Caco-2 (cell line): ENCODE data around the gene TTC6. TPM values are rescaled to one million over a fixed set of nuclear protein-coding genes. Genes with fewer than 3 reads are reported as not detected.

Experiments
- BruUV-seq: library from RNA; stranded (reverse); fragments of 400-500 nt; replicated peaks from 2 replicates; lab custom pipeline; 2021; lab: Mats Ljungman, UMichigan
- CTCF ChIA-PET: fragments of 300-600 bp; sonication (Branson Sonifier 250); formaldehyde crosslinking; loops from one replicate; lab custom pipeline; 2022; ENCODE audit warnings: antibody characterized with exemption; lab: Charles Lee
- POLR2A ChIA-PET: fragments of 300-600 bp; sonication (Branson Sonifier 250); formaldehyde crosslinking; loops from one replicate; lab custom pipeline; 2022; ENCODE audit warnings: antibody characterized with exemption; lab: Charles Lee
- DNase-seq, 2 experiments: peaks; one replicate each; pipeline versions ENCODE4 v3.0.0 to v3.0.0-alpha.2; 2020 to 2022
- H3K27me3 ChIP-seq: replicated peaks from 2 replicates; pipeline ENCODE4 v1.6.0; 2011; ENCODE audit warnings: low read length; ENCODE audit not compliant: control insufficient read depth, insufficient read depth
- H3K36me3 ChIP-seq: 2 replicates; pipeline ENCODE4 v1.5.1; 2011; ENCODE audit warnings: low read length; ENCODE audit not compliant: control insufficient read depth, insufficient read depth
- H3K4me1 ChIP-seq: fragments of 250-450 bp; sonication (Bioruptor Pico); 2 replicates; pipeline ENCODE4 v1.5.1; 2020; ENCODE audit warnings: mild to moderate bottlenecking
- H3K4me3 ChIP-seq: 2 replicates; pipeline ENCODE4 v1.5.1; 2011; ENCODE audit warnings: low read depth, mild to moderate bottlenecking, control low read depth, low read length
- H3K9me3 ChIP-seq: fragments of 250-450 bp; sonication (Bioruptor Pico); 2 replicates; pipeline ENCODE4 v1.5.1; 2020; ENCODE audit warnings: mild to moderate bottlenecking, moderate library complexity
- H3K27ac Mint-ChIP-seq: one replicate; pipeline ENCODE4 v1.8.0; 2022; ENCODE audit warnings: mixed read lengths; ENCODE audit not compliant: unreplicated experiment
- H3K27me3 Mint-ChIP-seq: one replicate; pipeline ENCODE4 v1.8.0; 2022; ENCODE audit warnings: mixed read lengths; ENCODE audit not compliant: insufficient read depth, unreplicated experiment
- H3K36me3 Mint-ChIP-seq: one replicate; pipeline ENCODE4 v1.8.0; 2022; ENCODE audit warnings: mild to moderate bottlenecking, mixed read lengths; ENCODE audit not compliant: insufficient read depth, unreplicated experiment
- H3K4me1 Mint-ChIP-seq: one replicate; pipeline ENCODE4 v1.8.0; 2022; ENCODE audit warnings: low read depth, mixed read lengths; ENCODE audit not compliant: unreplicated experiment
- H3K4me3 Mint-ChIP-seq: one replicate; pipeline ENCODE4 v1.8.0; 2022; ENCODE audit warnings: mild to moderate bottlenecking, moderate library complexity, mixed read lengths; ENCODE audit not compliant: unreplicated experiment
- H3K9me3 Mint-ChIP-seq: one replicate; pipeline ENCODE4 v1.8.0; 2022; ENCODE audit warnings: mixed read lengths; ENCODE audit not compliant: unreplicated experiment
- intact Hi-C: fragments of 100-400 bp; cut with micrococcal nuclease; formaldehyde crosslinking; loops from one replicate; pipeline ENCODE4 v1.10.0; 2022; ENCODE audit not compliant: unreplicated experiment
- total RNA-seq: library from RNA; stranded (reverse); gene quantifications from 2 replicates; pipeline ENCODE4 v1.2.3, GENCODE V29; 2022
- TF ChIP-seq, protein P1 (sequence below), 2 experiments: fragments of 200-600 bp in 1 of 2; IDR thresholded peaks; 1 replicate in 1 of 2; 2 replicates in 1 of 2; pipeline versions ENCODE4 v1.5.1 to v1.8.0; 2011 to 2022; ENCODE audit warnings: antibody characterized with exemption in 1 of 2, control low read depth in 1 of 2, inconsistent platforms in 1 of 2, low read depth in 1 of 2, low read length in 1 of 2, mild to moderate bottlenecking in 1 of 2, moderate library complexity in 1 of 2; ENCODE audit not compliant: insufficient read depth in 1 of 2, severe bottlenecking in 1 of 2, unreplicated experiment in 1 of 2

The TTC6 gene
- total RNA-seq, 1 experiment from 2014 or later, result 19.4 TPM

DNA sequence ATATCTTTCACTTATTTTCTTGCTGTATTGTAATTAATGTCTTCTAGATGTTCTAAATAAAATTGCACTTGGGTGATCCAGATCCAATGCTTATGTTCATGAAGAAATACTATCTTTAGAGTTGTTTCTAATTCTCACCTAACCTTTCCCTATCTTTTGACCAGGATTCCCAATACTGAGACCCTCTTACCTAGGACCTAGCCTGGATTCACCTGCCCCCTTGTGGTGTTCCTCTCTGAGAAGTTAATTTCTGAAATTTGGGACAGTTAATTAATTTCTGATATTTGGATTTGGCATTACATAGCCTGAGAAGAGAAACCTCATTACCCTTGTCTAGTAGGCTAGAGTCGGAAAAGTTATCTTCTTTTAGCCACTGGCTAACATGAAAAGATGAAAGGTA is 29.9 kb upstream of the TTC6 start:
- peak in 1 of 2 experiments; percentile 54 for DNase-seq
- intact Hi-C loops, result loop anchor here (1.0 to 5.0 kb wide), 6 partner anchors 99 to 319 kb away; no protein-coding TSS in a partner anchor
- BruUV-seq, result no TSS peak
- no peaks in the 10 kb centered on the region for H3K9me3 ChIP-seq
- no peaks in the 10 kb centered on the region for H3K27me3 ChIP-seq
- peaks cover 68% of the 10 kb centered on the region for H3K4me1 ChIP-seq
- CTCF ChIA-PET, result no interaction called here
- Mint-ChIP-seq H3K4me3 (peak overlapping the region; percentile 88), H3K27ac (peak overlapping the region; percentile 84), H3K27me3 (no peaks in the 10 kb centered on the region), H3K4me1 (peaks cover 38% of the 10 kb centered on the region), H3K9me3 (peaks cover 10% of the 10 kb centered on the region), H3K36me3 (peaks cover 26% of the 10 kb centered on the region)
- H3K4me3 ChIP-seq, result peak overlapping the region; percentile 48
- no peaks in the 10 kb centered on the region for H3K36me3 ChIP-seq
- POLR2A ChIA-PET, result no interaction called here
- TF ChIP-seq, protein P1, sequence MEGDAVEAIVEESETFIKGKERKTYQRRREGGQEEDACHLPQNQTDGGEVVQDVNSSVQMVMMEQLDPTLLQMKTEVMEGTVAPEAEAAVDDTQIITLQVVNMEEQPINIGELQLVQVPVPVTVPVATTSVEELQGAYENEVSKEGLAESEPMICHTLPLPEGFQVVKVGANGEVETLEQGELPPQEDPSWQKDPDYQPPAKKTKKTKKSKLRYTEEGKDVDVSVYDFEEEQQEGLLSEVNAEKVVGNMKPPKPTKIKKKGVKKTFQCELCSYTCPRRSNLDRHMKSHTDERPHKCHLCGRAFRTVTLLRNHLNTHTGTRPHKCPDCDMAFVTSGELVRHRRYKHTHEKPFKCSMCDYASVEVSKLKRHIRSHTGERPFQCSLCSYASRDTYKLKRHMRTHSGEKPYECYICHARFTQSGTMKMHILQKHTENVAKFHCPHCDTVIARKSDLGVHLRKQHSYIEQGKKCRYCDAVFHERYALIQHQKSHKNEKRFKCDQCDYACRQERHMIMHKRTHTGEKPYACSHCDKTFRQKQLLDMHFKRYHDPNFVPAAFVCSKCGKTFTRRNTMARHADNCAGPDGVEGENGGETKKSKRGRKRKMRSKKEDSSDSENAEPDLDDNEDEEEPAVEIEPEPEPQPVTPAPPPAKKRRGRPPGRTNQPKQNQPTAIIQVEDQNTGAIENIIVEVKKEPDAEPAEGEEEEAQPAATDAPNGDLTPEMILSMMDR (IDR thresholded peaks at IDR 0.05; ENCODE audit: insufficient read depth in 1 of 2, low read depth in 1 of 2, low read length in 1 of 2, severe bottlenecking in 1 of 2, unreplicated experiment in 1 of 2), result peak; percentile 67 to 68

DNA sequence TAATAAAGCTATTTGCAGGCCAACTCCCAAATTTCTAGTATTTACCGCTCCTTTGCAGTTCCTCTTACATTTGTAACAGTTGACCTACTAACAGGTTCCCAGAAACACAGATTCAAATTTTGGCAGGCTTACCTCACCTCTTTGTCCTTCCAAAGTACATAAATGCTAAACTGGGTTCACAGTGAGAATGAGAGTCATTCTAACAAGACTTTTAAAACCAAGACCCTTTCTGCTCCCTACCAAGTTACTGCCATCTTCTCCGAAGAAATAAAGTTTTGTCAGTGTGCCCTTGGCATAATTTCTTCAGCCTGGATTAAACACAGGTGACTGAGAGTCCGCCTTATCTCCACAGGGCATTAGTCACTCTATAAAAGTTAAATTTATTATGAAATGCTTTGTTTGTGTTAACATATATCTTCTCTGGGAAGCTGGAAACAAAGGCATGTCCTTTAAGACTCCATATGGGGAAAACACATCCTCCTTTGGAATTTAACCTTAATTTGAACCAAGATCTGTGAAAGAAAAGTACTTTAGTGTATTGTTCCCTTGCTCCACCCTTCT is 28.5 kb upstream of the TTC6 start:
- Histone ChIP-seq H3K4me3 (peak overlapping the region; percentile 48), H3K27me3 (no peaks in the 10 kb centered on the region), H3K36me3 (no peaks in the 10 kb centered on the region), H3K9me3 (no peaks in the 10 kb centered on the region), H3K4me1 (peaks cover 72% of the 10 kb centered on the region)
- ChIA-PET POLR2A (interaction anchor here (1.0 kb wide), 1 partner anchor 20 kb away, joined by 3 read pairs; no protein-coding TSS in a partner anchor), CTCF (interaction anchor here (0.6 to 0.7 kb wide), 2 partner anchors 18 to 22 kb away, joined by 3 read pairs; no protein-coding TSS in a partner anchor)
- H3K27me3 Mint-ChIP-seq, result no peaks in the 10 kb centered on the region
- TF ChIP-seq, protein P1 (IDR thresholded peaks at IDR 0.05; ENCODE audit: insufficient read depth in 1 of 2, low read depth in 1 of 2, low read length in 1 of 2, severe bottlenecking in 1 of 2, unreplicated experiment in 1 of 2), result no peak
- BruUV-seq, result no TSS peak
- intact Hi-C loops, result loop anchor here (1.0 to 5.0 kb wide), 5 partner anchors 16 to 240 kb away; no protein-coding TSS in a partner anchor
- peaks cover 15% of the 10 kb centered on the region for H3K36me3 Mint-ChIP-seq
- DNase-seq, result peak in 1 of 2 experiments; percentile 56
- H3K4me1 Mint-ChIP-seq, result peaks cover 52% of the 10 kb centered on the region
- H3K27ac Mint-ChIP-seq, result peak overlapping the region; percentile 84
- H3K9me3 Mint-ChIP-seq, result peaks cover 10% of the 10 kb centered on the region
- peak overlapping the region; percentile 88 for H3K4me3 Mint-ChIP-seq

DNA sequence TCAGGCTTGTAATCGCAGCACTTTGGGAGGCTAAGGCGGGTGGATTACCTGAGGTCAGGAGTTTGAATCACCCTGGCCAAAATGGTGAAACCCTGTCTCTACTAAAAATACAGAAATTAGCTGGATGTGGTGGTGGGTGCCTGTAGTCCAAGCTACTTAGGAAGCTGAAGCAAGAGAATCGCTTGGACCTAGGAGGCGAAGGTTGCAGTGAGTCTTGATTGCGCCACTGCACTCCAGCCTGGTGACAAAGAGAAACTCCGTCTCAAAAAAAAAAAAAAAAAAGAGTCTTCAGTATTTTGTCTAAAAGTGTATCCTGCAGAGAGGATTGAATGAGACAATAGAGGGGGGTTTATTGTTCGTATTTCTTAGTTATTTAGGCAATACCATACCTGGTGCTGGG is 25.7 kb upstream of the TTC6 start:
- TF ChIP-seq, protein P1 (IDR thresholded peaks at IDR 0.05; ENCODE audit: insufficient read depth in 1 of 2, low read depth in 1 of 2, low read length in 1 of 2, severe bottlenecking in 1 of 2, unreplicated experiment in 1 of 2), result no peak
- Histone ChIP-seq H3K4me1 (peaks cover 61% of the 10 kb centered on the region), H3K9me3 (no peaks in the 10 kb centered on the region), H3K4me3 (no peak overlapping the region), H3K27me3 (no peaks in the 10 kb centered on the region), H3K36me3 (no peaks in the 10 kb centered on the region)
- Mint-ChIP-seq H3K9me3 (peaks cover 10% of the 10 kb centered on the region), H3K27ac (no peak overlapping the region), H3K27me3 (no peaks in the 10 kb centered on the region), H3K36me3 (peaks cover 9% of the 10 kb centered on the region), H3K4me1 (peaks cover 67% of the 10 kb centered on the region), H3K4me3 (no peak overlapping the region)
- ChIA-PET POLR2A (interaction anchor here (1.0 to 1.1 kb wide), 2 partner anchors 15 to 26 kb away, joined by 3 read pairs; no protein-coding TSS in a partner anchor), CTCF (interaction anchor here (0.7 kb wide), 1 partner anchor 16 kb away, joined by 5 read pairs; no protein-coding TSS in a partner anchor)
- DNase-seq, result no peak
- intact Hi-C loops, result loop anchor here (5.0 kb wide), 2 partner anchors 172 to 242 kb away; no protein-coding TSS in a partner anchor
- BruUV-seq, result no TSS peak
